Stimulated activated memory B cell treated with anti-CD40 and anti-IgM and Interleukin-4, amounts not matched to agents 10 μg/mL and 1 μg/mL and 100 μg/mL, for 72 hours (primary cell): ENCODE data around the gene CCDC136.

Experiments
- ATAC-seq: fragments of 150-1000 bp; cut with Tn5 transposase; 2 replicates; pipeline ENCODE4 v1.10.0; 2021
- H3K27ac Mint-ChIP-seq: one replicate; pipeline ENCODE4 v1.8.0; 2022; ENCODE audit warnings: mild to moderate bottlenecking, mixed read lengths
- H3K27me3 Mint-ChIP-seq: one replicate; pipeline ENCODE4 v1.8.0; 2022; ENCODE audit warnings: mixed read lengths
- H3K36me3 Mint-ChIP-seq: one replicate; pipeline ENCODE4 v1.8.0; 2022; ENCODE audit warnings: mixed read lengths
- H3K4me1 Mint-ChIP-seq: one replicate; pipeline ENCODE4 v1.8.0; 2022; ENCODE audit warnings: mixed read lengths
- H3K4me3 Mint-ChIP-seq: one replicate; pipeline ENCODE4 v1.8.0; 2022; ENCODE audit warnings: mild to moderate bottlenecking, moderate library complexity, mixed read lengths
- H3K9me3 Mint-ChIP-seq: one replicate; pipeline ENCODE4 v1.8.0; 2022; ENCODE audit warnings: mixed read lengths

CCDC136 gene

DNA sequence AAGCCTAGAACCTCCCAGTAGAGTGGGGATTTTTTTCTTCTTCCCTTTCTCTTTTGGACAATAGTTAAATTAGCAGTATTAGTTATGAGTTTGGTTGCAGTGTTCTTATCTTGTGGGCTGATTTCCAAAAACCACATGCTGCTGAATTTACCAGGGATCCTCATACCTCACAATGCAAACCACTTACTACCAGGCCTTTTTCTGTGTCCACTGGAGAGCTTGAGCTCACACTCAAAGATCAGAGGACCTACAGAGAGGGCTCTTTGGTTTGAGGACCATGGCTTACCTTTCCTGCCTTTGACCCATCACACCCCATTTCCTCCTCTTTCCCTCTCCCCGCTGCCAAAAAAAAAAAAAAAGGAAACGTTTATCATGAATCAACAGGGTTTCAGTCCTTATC is 21.5 kb upstream of the CCDC136 start:
- no peak overlapping the region for H3K4me3 Mint-ChIP-seq
- H3K4me1 Mint-ChIP-seq = no peaks in the 10 kb centered on the region
- H3K36me3 Mint-ChIP-seq = peaks cover 80% of the 10 kb centered on the region
- no peaks in the 10 kb centered on the region for H3K9me3 Mint-ChIP-seq
- no peak overlapping the region for H3K27ac Mint-ChIP-seq
- ATAC-seq = no peak
- no peaks in the 10 kb centered on the region for H3K27me3 Mint-ChIP-seq

DNA sequence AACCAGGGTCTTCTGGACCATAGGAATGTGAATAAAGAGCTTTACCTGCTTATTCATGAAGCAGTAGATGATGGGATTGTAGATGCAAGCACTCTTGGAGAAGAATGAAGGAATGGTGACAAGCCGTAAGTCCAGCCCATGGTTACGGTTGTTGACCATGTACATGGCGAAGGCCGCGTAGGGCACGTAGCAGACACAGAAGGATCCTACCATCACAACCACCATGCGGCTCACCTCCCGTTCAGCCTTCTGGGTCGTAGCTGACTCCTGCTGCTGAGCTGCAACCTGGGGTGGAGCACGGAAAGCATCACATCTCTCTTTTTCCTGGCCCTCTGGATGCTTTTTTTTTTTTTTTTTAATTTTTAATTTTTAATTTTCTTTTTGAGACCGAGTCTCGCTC is 18.2 kb upstream of the CCDC136 start:
- H3K36me3 Mint-ChIP-seq = peaks cover 71% of the 10 kb centered on the region
- no peak overlapping the region for H3K4me3 Mint-ChIP-seq
- H3K27ac Mint-ChIP-seq = no peak overlapping the region
- no peaks in the 10 kb centered on the region for H3K4me1 Mint-ChIP-seq
- no peaks in the 10 kb centered on the region for H3K27me3 Mint-ChIP-seq
- peaks cover 7% of the 10 kb centered on the region for H3K9me3 Mint-ChIP-seq
- ATAC-seq = no peak

DNA sequence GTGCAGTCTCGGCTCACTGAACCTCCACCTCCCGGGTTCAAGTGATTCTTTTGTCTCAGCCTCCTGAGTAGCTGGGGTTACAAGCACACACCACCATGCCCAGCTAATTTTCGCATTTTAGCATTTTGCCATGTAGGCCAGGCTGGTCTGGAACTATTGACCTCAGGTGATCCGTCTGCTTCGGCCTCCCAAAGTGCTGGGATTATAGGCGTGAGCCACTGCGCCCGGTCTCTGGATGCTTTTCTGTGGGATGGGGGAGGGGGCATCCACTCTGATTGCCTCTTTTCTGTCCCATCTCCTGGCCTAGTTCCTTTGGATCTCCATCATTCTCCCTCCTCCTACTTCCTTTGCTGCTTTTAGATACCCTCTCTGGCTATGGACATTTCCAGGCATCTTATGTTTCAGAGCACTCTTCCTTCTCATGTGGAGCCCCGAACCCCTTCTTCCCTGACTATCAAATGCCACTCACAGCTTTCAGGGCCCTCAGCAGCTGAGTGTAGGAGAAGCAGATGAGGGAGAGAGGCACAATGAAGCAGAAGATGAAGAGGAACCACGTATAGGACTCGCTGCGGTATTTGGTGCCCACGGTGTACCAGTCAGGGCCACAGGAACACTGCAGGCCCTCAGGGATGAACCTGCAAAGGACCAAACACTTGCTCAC is 17.6 kb upstream of the CCDC136 start:
- H3K4me3 Mint-ChIP-seq = no peak overlapping the region
- ATAC-seq = no peak
- H3K36me3 Mint-ChIP-seq = peaks cover 65% of the 10 kb centered on the region

DNA sequence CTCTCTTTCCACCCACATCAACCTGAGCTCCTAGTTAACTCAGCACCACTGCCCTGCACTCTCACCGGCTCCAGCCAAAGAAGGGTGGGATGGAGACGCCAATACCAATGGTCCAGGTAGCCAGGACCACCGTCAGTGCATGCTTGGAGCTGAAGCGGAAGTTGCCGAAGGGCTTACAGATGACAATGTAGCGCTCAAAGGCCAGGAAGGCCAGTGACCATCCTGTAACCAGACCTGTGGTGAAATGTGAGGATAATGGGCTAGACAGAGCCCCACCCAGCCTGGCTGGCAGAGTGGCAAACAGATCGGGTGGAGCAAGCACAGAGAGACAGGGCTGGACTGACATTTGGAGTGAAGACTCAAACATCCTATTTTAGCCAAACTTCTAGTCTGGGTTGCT is 16.8 kb upstream of the CCDC136 start:
- ATAC-seq = no peak
- Mint-ChIP-seq H3K27ac (no peak overlapping the region), H3K4me3 (no peak overlapping the region), H3K4me1 (no peaks in the 10 kb centered on the region), H3K9me3 (peaks cover 7% of the 10 kb centered on the region), H3K27me3 (no peaks in the 10 kb centered on the region), H3K36me3 (peaks cover 58% of the 10 kb centered on the region)

More for the DNA sequence above, 17.6 kb upstream of the CCDC136 start:
- no peaks in the 10 kb centered on the region for H3K27me3 Mint-ChIP-seq
- H3K27ac Mint-ChIP-seq = no peak overlapping the region
- H3K9me3 Mint-ChIP-seq = peaks cover 7% of the 10 kb centered on the region
- no peaks in the 10 kb centered on the region for H3K4me1 Mint-ChIP-seq

DNA sequence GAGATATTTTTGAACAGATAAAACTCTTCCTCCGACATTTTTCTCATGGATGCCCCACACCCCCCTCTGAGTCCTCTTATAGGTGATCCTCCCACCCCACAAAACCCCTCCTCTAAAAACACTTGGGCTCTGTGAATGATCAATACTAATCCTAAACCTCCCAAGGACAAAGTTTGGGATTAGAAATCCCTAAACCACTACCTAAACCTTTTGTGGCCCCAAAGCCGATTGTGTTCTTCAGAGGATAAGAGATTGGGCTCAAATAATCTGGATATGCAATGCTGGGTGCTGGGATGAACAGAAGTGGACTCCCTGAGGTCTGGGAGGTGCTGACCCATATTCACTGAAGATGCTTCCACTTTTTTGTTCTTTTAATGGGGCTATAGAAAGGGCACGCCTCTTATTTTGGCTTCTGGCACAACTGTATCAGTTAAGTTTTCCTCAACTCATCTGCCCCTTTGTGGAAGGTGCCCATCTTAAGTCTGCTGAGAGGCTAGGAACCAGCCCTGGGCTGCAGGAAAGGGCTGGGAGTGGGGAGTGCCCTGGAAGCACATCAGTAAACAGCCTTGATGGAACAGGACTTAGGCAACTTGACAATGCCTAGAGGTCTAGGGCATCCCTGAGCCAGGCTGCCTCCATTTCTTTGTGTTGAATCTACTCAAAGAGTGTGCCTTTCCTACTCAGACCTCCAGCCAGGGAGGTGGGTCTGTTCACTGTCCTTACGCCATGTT is 15.9 kb upstream of the CCDC136 start, which contains the start of gene OPN1SW:
TSS of gene OPN1SW (minus strand) at position 51 of the 731 bp plus-strand sequence. CDS start at position 38, 13 bp downstream.
- H3K4me3 Mint-ChIP-seq = no peak within 1 kb of the TSS
- H3K36me3 Mint-ChIP-seq = peaks cover 50% of the 10 kb centered on the region
- H3K27ac Mint-ChIP-seq = no peak within 1 kb of the TSS
- H3K4me1 Mint-ChIP-seq = no peaks in the 10 kb centered on the region
- H3K9me3 Mint-ChIP-seq = peaks cover 7% of the 10 kb centered on the region
- H3K27me3 Mint-ChIP-seq = no peaks in the 10 kb centered on the region
- no peak for ATAC-seq

DNA sequence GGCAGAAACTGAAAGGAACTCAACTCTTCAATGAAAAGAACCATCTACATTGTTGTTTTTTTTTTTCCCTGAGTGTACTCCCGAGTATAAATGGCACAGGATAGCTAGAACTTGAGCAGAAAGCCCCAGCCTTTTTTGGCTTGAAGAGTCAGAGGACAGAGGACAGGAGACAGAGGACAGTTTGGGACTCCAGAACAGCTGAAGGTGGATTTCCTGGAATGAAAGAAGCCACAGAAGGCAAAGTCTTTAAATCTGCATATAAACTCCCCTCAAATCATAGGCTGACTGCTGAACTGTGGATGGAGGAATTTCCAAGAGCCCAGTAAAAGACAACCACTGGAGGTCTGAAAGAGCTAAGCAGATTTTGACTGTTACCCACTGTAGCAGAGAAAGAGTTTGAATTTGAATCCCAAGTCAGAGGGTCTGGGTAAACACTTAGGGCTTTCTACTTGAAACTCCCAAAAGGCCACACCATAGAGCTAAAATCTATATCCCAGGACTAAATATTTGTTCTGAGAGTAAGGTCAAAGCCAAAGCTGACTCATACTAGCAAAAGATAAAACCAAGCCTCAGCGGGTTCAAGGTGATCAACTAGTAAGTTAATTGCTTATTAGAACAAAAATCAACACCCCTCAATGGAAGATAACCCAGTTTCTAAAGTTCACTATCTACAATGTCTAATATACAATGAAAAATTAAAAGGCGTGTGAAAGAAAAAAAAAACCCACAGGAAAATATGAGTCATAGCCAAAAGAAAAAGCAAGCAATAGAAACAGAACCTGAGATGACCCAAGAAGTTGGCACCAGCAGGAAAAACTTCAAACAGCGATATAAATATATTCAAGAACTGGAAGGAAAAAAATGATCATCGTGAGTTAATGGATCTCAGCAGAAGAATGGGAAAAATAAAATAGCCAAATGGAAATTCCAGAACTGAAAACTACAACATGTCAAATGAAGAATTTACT is 14.3 kb upstream of the CCDC136 start:
- no peak overlapping the region for H3K27ac Mint-ChIP-seq
- no peak overlapping the region for H3K4me3 Mint-ChIP-seq
- H3K4me1 Mint-ChIP-seq = no peaks in the 10 kb centered on the region
- peaks cover 7% of the 10 kb centered on the region for H3K9me3 Mint-ChIP-seq
- H3K36me3 Mint-ChIP-seq = peaks cover 36% of the 10 kb centered on the region
- no peaks in the 10 kb centered on the region for H3K27me3 Mint-ChIP-seq
- no peak for ATAC-seq

DNA sequence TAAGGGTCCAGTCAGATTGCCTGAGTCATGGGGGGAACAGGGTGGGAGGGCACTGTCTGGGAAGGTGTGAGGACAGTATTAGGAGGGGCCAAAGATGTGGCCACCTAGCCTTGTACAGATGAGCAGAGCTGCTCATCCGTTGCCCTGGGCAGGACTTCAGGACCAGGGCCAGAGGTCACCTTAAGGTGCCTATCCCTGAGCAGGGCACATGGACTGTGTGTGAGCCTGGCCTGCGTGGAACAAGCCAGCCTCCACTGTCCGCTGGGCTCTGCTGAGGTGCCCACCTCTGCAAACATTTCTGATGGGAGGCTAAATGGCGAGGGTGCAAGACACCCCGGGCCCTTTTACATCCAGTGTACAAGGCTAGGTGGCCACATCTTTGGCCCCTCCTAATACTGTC is 12.8 kb upstream of the CCDC136 start:
- H3K27me3 Mint-ChIP-seq = no peaks in the 10 kb centered on the region
- ATAC-seq = peak; percentile 35
- peaks cover 23% of the 10 kb centered on the region for H3K36me3 Mint-ChIP-seq
- H3K27ac Mint-ChIP-seq = no peak overlapping the region
- H3K9me3 Mint-ChIP-seq = peaks cover 7% of the 10 kb centered on the region
- no peaks in the 10 kb centered on the region for H3K4me1 Mint-ChIP-seq
- no peak overlapping the region for H3K4me3 Mint-ChIP-seq

DNA sequence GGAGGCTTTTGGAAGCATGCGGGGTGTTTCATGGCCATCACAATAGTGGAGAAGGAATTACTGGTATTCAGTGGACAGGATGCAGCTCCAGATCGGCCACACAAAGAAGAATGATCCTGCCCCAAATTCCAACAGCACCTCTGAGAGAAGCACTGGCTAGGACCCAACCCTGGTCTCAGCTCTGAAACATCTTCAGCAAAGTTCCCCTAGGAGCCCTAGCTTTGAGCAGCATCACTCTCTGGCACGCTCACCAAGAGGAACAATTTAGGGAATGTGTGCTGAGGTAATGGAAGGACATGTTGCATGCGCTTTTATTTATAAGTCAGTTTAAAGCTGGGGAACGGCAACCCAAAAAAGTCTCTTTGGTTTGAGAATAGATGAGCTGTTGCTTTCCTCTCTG is 10.6 kb upstream of the CCDC136 start:
- H3K4me1 Mint-ChIP-seq = no peaks in the 10 kb centered on the region
- peaks cover 6% of the 10 kb centered on the region for H3K9me3 Mint-ChIP-seq
- no peaks in the 10 kb centered on the region for H3K27me3 Mint-ChIP-seq
- no peak for ATAC-seq
- H3K27ac Mint-ChIP-seq = no peak overlapping the region
- no peak overlapping the region for H3K4me3 Mint-ChIP-seq
- H3K36me3 Mint-ChIP-seq = peaks cover 6% of the 10 kb centered on the region

DNA sequence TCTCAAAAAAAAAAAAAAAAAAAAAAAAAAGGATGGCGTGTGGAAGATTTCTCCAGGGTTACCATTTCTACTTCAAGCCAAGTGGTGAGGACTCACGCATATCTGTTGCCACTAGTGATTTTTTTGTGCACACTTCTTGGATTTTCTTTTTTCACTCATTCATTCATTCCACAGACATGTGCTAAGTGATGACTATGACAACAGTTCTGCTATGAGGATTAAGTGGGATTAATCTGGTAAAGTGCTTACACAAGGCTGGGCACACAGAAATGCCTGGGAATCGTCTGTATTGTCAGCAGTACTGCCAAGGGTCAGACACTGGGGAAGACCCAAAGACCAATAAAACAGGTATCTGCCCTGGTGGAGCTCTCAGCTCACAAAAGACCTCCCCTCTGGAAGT is 9.9 kb upstream of the CCDC136 start:
- Mint-ChIP-seq H3K27me3 (no peaks in the 10 kb centered on the region), H3K4me3 (no peak overlapping the region), H3K36me3 (peaks cover 6% of the 10 kb centered on the region), H3K4me1 (no peaks in the 10 kb centered on the region), H3K9me3 (peaks cover 8% of the 10 kb centered on the region), H3K27ac (no peak overlapping the region)
- ATAC-seq = no peak

DNA sequence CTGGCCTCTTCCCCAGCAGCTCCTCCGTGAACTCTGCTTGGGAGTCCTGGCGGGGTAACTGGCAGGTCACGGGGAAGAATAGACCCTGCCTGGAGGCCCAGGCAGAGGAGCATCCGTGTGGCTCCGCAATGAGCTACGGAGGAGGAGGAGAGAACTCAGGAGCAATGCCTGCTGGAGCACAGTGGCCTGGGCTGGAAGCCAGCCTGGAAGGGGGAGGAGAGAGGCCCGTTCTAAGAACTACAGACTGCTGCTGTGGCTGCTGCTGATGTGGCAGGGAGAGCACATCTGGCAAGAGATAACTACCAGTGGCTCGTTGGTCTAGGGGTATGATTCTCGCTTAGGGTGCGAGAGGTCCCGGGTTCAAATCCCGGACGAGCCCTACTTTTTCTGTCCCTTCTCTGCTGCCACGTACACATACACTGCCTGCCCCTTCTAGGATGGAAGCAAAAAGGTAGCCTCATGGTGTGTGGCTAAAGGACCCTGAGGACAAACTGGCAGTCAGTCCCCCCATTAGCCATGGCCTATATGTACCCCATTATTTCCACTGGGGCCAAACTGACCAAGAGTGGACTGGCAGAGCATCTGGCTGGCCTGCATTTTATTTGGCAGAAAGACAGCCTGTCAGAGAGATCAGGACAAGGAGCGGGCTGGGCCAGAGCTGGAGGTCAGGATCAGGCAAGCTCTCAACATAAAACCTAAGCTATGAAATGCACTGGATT is 8.5 kb upstream of the CCDC136 start:
- no peak for ATAC-seq
- Mint-ChIP-seq H3K4me3 (no peak overlapping the region), H3K9me3 (peaks cover 3% of the 10 kb centered on the region), H3K27me3 (no peaks in the 10 kb centered on the region), H3K36me3 (no peaks in the 10 kb centered on the region), H3K27ac (no peak overlapping the region), H3K4me1 (no peaks in the 10 kb centered on the region)

DNA sequence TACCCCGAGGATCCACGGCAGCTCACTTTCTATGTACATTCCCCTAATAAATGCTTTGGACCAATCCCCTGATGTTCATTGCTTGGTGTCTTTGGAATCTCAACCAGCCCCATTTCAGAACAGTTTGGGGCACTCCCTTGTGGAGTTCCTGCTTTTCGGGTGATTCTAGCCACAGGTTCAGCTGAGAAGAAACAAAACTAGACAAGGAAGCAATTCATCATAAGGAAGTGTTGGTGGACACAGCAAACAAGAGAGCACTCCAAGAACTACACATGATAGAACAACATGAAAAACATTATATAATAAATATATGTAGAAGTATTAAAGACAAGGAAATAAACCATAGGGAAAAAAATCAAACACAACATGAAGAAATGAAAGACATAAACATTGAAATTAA is 6.0 kb upstream of the CCDC136 start:
- ATAC-seq = no peak
- H3K4me3 Mint-ChIP-seq = no peak overlapping the region
- H3K27ac Mint-ChIP-seq = no peak overlapping the region
- H3K27me3 Mint-ChIP-seq = no peaks in the 10 kb centered on the region
- peaks cover 6% of the 10 kb centered on the region for H3K4me1 Mint-ChIP-seq
- no peaks in the 10 kb centered on the region for H3K36me3 Mint-ChIP-seq
- peaks cover 3% of the 10 kb centered on the region for H3K9me3 Mint-ChIP-seq

DNA sequence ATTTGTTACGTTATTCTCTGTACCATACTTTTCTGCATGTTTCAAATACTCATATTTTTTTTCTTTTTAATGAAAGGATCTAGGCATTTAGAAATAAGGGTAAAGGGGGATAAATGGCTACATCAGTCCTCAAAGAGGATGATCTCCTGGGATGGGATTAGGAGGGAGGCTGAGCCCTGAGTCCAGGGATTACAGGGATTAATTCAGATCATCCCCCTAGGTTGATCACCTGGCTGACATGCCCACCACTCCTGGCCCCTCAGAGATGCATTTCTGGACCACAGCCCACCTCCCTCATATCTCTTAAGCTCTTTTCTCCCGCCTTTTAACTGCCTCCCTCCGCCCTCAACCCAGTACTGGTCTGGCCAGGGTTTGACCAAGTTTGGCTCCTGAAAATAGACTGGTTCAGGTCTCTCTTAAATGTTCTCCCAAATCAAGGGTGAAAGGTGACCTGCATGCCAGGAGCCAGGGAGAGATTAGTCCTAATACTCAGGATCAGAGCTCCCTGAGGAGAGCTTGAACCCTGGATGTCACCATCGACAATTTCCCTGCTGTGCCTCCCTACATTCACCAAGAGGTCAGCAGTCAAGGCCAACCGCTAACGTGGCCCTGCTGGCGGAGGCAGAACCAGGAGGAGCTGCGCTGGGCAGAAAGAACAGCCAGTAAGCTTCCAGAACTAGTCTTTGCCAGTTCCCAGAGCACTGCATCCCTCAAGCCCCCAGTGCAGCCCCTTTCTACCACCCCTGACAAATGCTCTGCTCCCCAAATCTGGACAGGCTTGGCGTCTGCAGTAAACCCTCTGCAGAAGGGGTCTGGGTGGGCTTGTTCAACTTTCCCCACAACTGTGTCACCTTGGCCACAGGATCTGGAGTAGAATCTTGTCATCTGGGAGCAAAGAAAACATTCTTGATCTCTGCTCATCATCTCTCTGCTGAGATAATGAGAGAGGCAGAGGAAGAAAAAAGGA is 3.0 kb upstream of the CCDC136 start:
- ATAC-seq = no peak
- peaks cover 13% of the 10 kb centered on the region for H3K4me1 Mint-ChIP-seq
- H3K9me3 Mint-ChIP-seq = peaks cover 3% of the 10 kb centered on the region
- no peak overlapping the region for H3K27ac Mint-ChIP-seq
- H3K4me3 Mint-ChIP-seq = no peak overlapping the region
- no peaks in the 10 kb centered on the region for H3K36me3 Mint-ChIP-seq
- no peaks in the 10 kb centered on the region for H3K27me3 Mint-ChIP-seq

DNA sequence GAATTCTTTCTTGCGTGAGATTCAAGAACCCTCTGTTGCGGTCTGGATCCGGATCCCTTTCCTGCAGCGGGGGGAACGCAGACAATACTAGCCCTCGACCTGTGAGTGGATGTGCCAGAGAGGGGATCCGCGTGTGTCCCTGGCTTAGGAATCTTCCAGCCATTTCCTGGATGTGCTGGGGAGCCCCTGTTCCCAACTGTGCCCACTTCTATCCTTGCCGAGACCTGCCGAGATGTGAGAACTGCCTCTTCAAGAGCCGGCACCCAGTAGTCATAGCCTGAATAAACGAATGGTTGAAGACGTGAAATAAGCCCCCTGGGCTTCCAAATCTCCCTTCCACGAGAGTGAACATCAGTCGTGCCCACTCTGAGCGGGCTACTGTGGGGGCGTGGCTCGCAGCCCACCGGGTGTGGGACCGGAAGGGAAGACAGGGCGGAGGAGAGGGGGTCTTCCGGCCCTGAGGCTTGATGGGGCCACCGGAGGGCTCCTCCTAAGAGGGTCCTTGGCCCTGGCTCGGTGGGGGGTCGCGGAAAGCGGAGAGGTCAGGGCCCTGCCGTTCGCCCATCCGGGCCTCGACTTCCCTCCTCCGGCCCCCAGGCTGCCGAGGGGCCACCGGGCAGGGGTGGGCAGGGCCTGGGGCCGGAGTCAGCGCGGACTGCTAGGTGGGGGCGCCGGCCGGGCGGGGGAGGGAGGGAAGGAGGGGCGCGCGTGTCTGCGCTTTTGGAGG is 1.3 kb upstream of the CCDC136 start:
- Mint-ChIP-seq H3K27ac (peak overlapping the region; percentile 62), H3K4me3 (peak overlapping the region; percentile 80), H3K27me3 (no peaks in the 10 kb centered on the region), H3K36me3 (no peaks in the 10 kb centered on the region), H3K4me1 (peaks cover 13% of the 10 kb centered on the region), H3K9me3 (peaks cover 3% of the 10 kb centered on the region)
- ATAC-seq = peak; percentile 34
